Esophagus muscularis mucosa (tissue), 3 donors: ENCODE data around the gene MRPL14.

Experiments
- CTCF ChIP-seq, 3 experiments: fragments of 200-600 bp in 2 of 3; fragments of 450-650 bp in 1 of 3; sonication (generic) in 2 of 3; IDR thresholded peaks; one replicate each; pipeline ENCODE4 v1.5.1; 2017 to 2019; ENCODE audit warnings: antibody characterized with exemption in 3 of 3, mild to moderate bottlenecking in 2 of 3, moderate library complexity in 1 of 3
- POLR2A ChIP-seq: fragments of 450-650 bp; IDR thresholded peaks from one replicate; pipeline ENCODE4 v1.6.1; 2017; ENCODE audit warnings: antibody characterized with exemption, moderate library complexity, mild to moderate bottlenecking, low read depth

- peak; percentile 91 to 94 (median 94) for TF ChIP-seq CTCF (IDR thresholded peaks at IDR 0.05)
- no peak for TF ChIP-seq POLR2A
Measured at GRCh38 chr6:44172731-44173500, 45.7 kb upstream of the MRPL14 start.
